ENCODE data around the gene KRTAP5-1. TPM values are rescaled to one million over a fixed set of nuclear protein-coding genes. Genes with fewer than 3 reads are reported as not detected.
A peak's percentile ranks its signal among the peaks of the same experiment; 100 is the strongest.
"Not testable (repeated sequence)": the region's sequence is repeated elsewhere in the genome, so short reads cannot be mapped to it uniquely, and the experiment has no call there.

KRTAP5-1 gene
- total RNA-seq, 1 experiment from 2014 or later = not detected

DNA sequence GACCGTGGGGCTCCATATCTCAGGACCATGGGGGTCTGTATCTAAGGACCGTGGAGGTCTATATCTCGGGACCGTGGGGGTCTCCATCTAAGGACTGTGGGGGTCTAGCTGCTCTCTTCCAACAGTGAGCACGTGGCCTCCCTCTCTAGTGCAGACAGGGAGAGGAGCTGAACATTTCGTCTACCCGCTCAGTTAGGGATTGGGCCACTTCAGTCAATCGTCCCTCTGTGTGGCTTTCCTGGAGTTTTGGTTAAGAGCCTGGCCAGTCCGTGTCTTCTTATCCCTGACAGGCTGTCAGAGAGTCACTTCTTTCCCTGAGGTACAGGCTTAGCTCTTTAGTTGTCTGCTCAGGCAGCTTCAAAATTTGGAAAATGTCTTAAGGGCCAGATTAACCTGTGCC is 3.1 kb downstream of the KRTAP5-1 start:
- H3K36me3 Mint-ChIP-seq (ENCODE audit: insufficient read depth, unreplicated experiment) = peaks cover 6% of the 10 kb centered on the region
- peaks cover under 1% of the 10 kb centered on the region for H3K4me1 Mint-ChIP-seq (ENCODE audit: insufficient read depth, unreplicated experiment)
- ChIA-PET CTCF (interaction anchor here (0.8 to 1.6 kb wide), 3 partner anchors 8 to 16 kb away, joined by 3 to 10 read pairs (median 4); partner anchors contain the start of gene KRTAP5-2), POLR2A (no interaction called here)
- BruUV-seq (replicated peaks) = no TSS peak
- no peak overlapping the region for H3K4me3 Mint-ChIP-seq (ENCODE audit: unreplicated experiment)
- DNase-seq (ENCODE audit: unreplicated experiment) = no peak
- intact Hi-C loops (cut with micrococcal nuclease) = no loop called here
- H3K27ac Mint-ChIP-seq (ENCODE audit: low read depth, unreplicated experiment) = no peak overlapping the region
- peaks cover 15% of the 10 kb centered on the region for H3K9me3 Mint-ChIP-seq (ENCODE audit: unreplicated experiment)
- peaks cover 11% of the 10 kb centered on the region for H3K27me3 Mint-ChIP-seq (ENCODE audit: insufficient read depth, unreplicated experiment)
- TF ChIP-seq, protein P1, sequence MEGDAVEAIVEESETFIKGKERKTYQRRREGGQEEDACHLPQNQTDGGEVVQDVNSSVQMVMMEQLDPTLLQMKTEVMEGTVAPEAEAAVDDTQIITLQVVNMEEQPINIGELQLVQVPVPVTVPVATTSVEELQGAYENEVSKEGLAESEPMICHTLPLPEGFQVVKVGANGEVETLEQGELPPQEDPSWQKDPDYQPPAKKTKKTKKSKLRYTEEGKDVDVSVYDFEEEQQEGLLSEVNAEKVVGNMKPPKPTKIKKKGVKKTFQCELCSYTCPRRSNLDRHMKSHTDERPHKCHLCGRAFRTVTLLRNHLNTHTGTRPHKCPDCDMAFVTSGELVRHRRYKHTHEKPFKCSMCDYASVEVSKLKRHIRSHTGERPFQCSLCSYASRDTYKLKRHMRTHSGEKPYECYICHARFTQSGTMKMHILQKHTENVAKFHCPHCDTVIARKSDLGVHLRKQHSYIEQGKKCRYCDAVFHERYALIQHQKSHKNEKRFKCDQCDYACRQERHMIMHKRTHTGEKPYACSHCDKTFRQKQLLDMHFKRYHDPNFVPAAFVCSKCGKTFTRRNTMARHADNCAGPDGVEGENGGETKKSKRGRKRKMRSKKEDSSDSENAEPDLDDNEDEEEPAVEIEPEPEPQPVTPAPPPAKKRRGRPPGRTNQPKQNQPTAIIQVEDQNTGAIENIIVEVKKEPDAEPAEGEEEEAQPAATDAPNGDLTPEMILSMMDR (IDR thresholded peaks at IDR 0.05; ENCODE audit: unreplicated experiment) = no peak

DNA sequence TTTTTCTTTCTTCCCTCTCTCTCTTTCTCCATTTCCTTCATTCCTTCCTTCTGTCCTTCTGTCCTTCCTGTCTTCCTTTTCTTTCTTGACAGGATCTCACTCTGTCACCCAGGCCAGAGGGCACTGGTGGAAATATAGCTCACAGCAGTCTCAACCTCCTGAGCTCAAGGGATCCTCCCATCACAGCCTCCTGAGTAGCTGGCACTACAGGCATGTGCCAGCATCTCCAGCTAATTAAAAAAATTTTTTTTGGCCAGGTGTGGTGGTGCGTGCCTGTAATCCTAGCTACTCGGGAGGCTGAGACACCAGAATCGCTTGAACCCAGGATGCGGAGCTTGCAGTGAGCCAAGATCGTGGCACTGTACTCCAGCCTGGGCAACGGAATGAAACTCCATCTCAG is 8.3 kb downstream of the KRTAP5-1 start:
- intact Hi-C loops (cut with micrococcal nuclease) = no loop called here
- Mint-ChIP-seq H3K27me3 (ENCODE audit: insufficient read depth, unreplicated experiment) (no peaks in the 10 kb centered on the region), H3K27ac (ENCODE audit: low read depth, unreplicated experiment) (peak overlapping the region; percentile 77), H3K36me3 (ENCODE audit: insufficient read depth, unreplicated experiment) (peaks cover 6% of the 10 kb centered on the region), H3K9me3 (ENCODE audit: unreplicated experiment) (peaks cover 15% of the 10 kb centered on the region), H3K4me1 (ENCODE audit: insufficient read depth, unreplicated experiment) (peaks cover 6% of the 10 kb centered on the region), H3K4me3 (ENCODE audit: unreplicated experiment) (no peak overlapping the region)
- no TSS peak for BruUV-seq (replicated peaks)
- POLR2A ChIA-PET = interaction anchor here (0.9 to 1.2 kb wide), 3 partner anchors 12 to 30 kb away, joined by 3 to 4 read pairs (median 3); no protein-coding TSS in a partner anchor
- CTCF ChIA-PET = interaction anchor here (0.6 to 2.1 kb wide), 12 partner anchors 17 to 660 kb away, joined by 3 to 8 read pairs (median 3); no protein-coding TSS in a partner anchor
- TF ChIP-seq, protein P1 (IDR thresholded peaks at IDR 0.05; ENCODE audit: unreplicated experiment) = no peak
- no peak for DNase-seq (ENCODE audit: unreplicated experiment)

DNA sequence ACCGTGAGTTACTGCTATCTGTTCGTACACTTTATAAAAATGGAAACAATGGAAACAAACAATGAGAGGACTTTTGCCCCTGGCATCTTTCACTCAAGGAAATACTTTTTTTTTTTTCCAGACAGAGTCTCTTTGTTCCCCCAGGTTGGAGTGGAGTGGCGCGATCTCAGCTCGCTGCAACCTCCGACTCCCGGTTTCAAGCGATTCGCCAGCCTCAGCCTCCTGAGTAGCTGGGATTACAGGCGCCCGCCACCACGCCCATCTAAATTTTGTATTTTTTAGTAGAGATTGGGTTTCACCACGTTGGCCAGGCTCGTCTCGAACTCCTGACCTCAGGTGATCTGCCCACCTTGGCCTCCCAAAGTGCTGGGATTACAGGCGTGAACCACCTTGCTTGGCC is 9.3 kb downstream of the KRTAP5-1 start:
- H3K36me3 Mint-ChIP-seq (ENCODE audit: insufficient read depth, unreplicated experiment); H3K27ac Mint-ChIP-seq (ENCODE audit: low read depth, unreplicated experiment); intact Hi-C loops (cut with micrococcal nuclease); H3K4me1 Mint-ChIP-seq (ENCODE audit: insufficient read depth, unreplicated experiment); H3K27me3 Mint-ChIP-seq (ENCODE audit: insufficient read depth, unreplicated experiment); H3K4me3 Mint-ChIP-seq (ENCODE audit: unreplicated experiment); BruUV-seq (replicated peaks); DNase-seq (ENCODE audit: unreplicated experiment): not testable (repeated sequence)
- CTCF ChIA-PET = interaction anchor here (0.6 to 2.9 kb wide), 10 partner anchors 13 to 668 kb away, joined by 3 to 94 read pairs (median 7); no protein-coding TSS in a partner anchor
- POLR2A ChIA-PET = interaction anchor here (0.7 kb wide), 1 partner anchor 23 kb away, joined by 3 read pairs; no protein-coding TSS in a partner anchor
- H3K9me3 Mint-ChIP-seq (ENCODE audit: unreplicated experiment) = peaks cover 15% of the 10 kb centered on the region

DNA sequence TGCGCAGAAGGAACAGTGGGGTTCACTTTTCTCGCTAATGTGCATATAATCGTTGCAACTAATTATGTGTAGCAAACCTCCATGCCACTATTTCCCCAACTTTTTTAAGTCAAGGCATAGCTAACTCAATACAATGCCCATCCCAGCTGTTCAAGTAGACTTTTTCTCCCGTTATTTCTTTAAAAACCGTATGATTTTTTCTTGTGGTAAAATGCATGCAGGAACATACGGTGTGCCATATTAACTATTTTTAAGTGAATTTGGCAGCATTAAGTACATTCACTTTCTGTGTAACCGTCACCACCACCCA is 10.2 kb downstream of the KRTAP5-1 start:
- peaks cover 6% of the 10 kb centered on the region for H3K4me1 Mint-ChIP-seq (ENCODE audit: insufficient read depth, unreplicated experiment)
- H3K9me3 Mint-ChIP-seq (ENCODE audit: unreplicated experiment) = peaks cover 15% of the 10 kb centered on the region
- DNase-seq (ENCODE audit: unreplicated experiment) = no peak
- no peaks in the 10 kb centered on the region for H3K27me3 Mint-ChIP-seq (ENCODE audit: insufficient read depth, unreplicated experiment)
- POLR2A ChIA-PET = interaction anchor here (0.7 to 2.6 kb wide), 7 partner anchors 13 to 265 kb away, joined by 3 to 16 read pairs (median 4); no protein-coding TSS in a partner anchor
- peaks cover 6% of the 10 kb centered on the region for H3K36me3 Mint-ChIP-seq (ENCODE audit: insufficient read depth, unreplicated experiment)
- CTCF ChIA-PET = interaction anchor here (0.6 to 2.9 kb wide), 32 partner anchors 9 to 1230 kb away, joined by 3 to 94 read pairs (median 4); partner anchors contain the start of genes KRTAP5-1, KRTAP5-2 and TOLLIP
- H3K4me3 Mint-ChIP-seq (ENCODE audit: unreplicated experiment) = peak overlapping the region; percentile 25
- TF ChIP-seq, protein P1 (IDR thresholded peaks at IDR 0.05; ENCODE audit: unreplicated experiment) = no peak
- H3K27ac Mint-ChIP-seq (ENCODE audit: low read depth, unreplicated experiment) = no peak overlapping the region
- no TSS peak for BruUV-seq (replicated peaks)
- intact Hi-C loops (cut with micrococcal nuclease) = loop anchor here (1.0 kb wide), 2 partner anchors 16 to 29 kb away; no protein-coding TSS in a partner anchor
